Choroid plexus epithelial cell (primary cell): ENCODE measurements around the gene SLC7A4.

Source experiments
- DNase-seq: peaks from one replicate; pipeline ENCODE4 v3.0.0-alpha.2; 2010; ENCODE audit warnings: low read depth
- H3K4me3 ChIP-seq: 2 replicates; pipeline ENCODE4 v1.5.1; 2011; ENCODE audit warnings: low read depth, mild to moderate bottlenecking, control low read depth, low read length, moderate library complexity
- CTCF ChIP-seq: conservative IDR thresholded peaks from 2 replicates; pipeline ENCODE4 v1.5.1; 2011; ENCODE audit warnings: low read depth, mild to moderate bottlenecking, control low read depth, inconsistent platforms, low read length, moderate library complexity

SLC7A4 gene

DNA sequence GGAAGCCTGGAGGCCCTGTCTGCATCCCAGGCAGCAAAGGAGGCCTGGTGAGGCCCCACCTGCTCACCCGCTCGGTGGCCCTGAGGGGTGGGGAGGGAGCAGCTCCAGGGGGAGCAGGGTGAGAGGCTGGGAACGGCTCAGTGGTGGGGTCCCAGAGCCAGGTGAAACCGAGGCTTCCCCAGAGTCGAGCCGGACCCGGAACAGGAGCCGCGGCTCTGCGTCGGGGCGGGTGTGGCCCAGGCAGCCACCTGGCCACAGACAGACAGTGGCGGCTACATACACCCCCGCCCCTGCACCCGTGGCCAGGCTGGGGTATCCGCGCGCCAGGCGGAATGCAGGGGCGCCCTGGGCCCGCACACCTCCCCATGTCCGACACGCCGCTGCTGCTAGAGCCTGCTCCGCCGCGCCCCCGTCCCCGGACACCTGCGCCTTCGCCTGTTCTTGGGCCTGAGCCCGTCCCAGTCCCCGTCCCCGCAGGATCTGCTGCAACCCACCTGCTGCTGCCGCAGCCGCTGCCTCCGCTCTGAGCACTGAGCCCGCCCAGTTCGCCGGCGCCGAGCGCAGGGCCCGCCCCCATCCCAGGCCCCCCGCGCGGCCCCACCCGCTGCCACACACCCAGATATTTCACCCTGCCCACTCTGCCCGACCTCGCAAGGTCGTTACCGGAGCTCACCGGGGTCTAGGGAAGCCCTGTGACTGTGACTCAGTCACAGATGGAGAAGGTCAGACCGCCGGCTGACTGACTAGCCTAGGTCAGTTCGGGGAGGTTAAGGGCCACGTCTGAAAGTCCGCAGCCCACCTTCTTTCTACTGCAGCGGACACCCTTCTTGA lies at the start of gene SLC7A4:
TSS of gene SLC7A4 (minus strand) at position 525 of the 831 bp plus-strand sequence. CDS start 749 bp downstream, outside the sequence.
- H3K4me3 ChIP-seq, result peak within 1 kb of the TSS; percentile 37
- no peak for TF ChIP-seq CTCF
- DNase-seq, result no peak

GRCh38 chr22:21080435-21081137 lies 48.2 kb upstream of the SLC7A4 start:
- no peak for TF ChIP-seq CTCF
- DNase-seq, result no peak
- H3K4me3 ChIP-seq, result no peak overlapping the region

- H3K4me3 ChIP-seq, result no peak overlapping the region
These were observed 47.1 kb upstream of the SLC7A4 start for GRCh38 chr22:21079493-21079892.

DNA sequence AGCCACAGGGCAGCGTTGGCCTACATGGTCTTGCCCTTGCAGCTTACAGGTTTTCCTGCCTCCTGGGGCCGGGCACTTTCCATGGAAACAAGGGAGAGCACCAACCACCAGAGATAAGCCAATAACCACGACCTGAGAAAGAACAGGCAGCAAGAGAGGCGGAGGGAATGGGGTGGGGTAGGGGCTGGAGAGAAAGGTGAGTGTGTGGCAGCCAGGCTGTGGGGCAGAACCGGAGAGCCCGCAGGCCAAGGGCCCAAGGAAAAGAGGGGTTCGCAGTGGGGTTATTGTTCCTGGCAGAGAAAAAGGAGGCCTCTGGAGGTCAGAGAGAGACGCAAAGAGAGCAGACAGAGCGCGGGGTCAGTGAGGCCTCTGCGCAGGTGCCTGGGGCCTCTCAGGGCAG lies 46.6 kb upstream of the SLC7A4 start:
- no peak for DNase-seq
- no peak overlapping the region for H3K4me3 ChIP-seq
- no peak for TF ChIP-seq CTCF

More at GRCh38 chr22:21079493-21079892, 47.1 kb upstream of the SLC7A4 start:
- no peak for DNase-seq
- no peak for TF ChIP-seq CTCF

DNA sequence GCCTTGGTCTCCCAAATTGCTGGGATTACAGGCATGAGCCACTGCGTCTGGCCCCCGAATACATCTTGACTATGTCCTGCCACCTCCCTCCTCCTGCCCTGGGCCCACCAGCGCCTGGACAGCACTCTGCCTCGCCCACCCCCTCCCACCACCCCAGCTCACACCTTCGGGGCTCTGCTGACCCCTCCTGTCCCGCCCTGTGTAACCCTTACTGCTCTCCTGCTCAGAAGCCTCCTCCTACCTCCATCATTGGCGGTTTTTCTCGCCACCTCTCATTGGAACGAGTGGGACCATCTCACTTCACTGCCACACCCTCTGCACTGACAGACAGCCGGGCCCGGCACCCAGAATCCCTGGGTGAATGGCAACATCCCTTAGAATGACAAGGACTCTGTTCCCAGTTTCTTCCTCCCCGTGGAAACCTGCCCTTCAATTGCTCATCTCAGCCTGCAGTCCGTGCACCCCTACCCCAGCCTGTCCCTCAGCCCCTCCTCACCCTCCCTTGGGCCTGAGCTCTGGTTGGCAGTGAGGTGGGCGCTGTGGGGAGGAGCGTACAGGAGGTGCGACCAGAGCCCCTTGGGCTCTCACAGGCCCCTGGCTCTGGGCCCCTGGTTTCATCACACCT lies 45.6 kb upstream of the SLC7A4 start:
- no peak overlapping the region for H3K4me3 ChIP-seq
- no peak for TF ChIP-seq CTCF
- DNase-seq, result no peak

DNA sequence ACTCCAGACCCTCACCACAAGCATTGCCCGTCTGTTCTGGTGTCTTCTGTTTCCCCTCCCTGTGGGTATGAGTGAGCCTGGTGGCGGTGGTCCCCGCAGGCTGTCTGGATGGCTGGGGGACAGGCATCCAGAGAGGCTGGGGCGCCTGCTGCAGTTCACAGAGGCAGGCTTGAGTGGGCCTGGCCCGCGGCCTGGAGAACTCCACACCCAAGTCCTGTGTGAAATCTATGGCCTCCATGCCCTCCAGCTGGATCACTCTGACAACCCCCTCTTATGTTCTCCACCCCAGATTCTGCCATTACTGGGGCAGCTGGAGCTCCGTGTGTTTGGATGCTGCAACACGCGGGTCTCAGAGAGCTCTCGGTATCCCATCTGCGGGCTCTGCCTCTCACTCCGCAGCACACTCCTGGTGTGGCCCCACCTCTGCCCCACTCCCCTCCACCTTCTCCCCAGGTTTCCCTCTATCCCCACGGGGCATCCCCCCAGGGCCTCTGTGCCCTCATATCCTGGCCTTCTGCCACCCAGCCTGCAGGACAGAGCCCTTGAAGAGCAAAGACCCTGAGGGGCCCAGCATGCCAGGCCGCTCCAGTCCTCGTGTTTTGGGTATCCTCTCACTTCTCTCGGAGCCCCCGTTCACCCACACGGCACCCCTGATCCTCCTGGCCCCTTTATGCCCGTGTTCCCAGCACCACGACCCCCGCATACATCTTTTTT lies 44.7 kb upstream of the SLC7A4 start:
- DNase-seq, result no peak
- no peak overlapping the region for H3K4me3 ChIP-seq
- TF ChIP-seq CTCF, result no peak
